Measurements from ENCODE around the gene DIAPH3. TPM values are rescaled to one million over a fixed set of nuclear protein-coding genes. Genes with fewer than 3 reads are reported as not detected.

DIAPH3 gene
- total RNA-seq, 1 donor from 2014 or later = 1.0 TPM

- DNase-seq (ENCODE audit: low spot score) = no peak
These were observed 298.3 kb downstream of the DIAPH3 start for GRCh38 chr13:59865398-59865797.

- no peak for DNase-seq (ENCODE audit: low spot score)
These were observed 300.1 kb downstream of the DIAPH3 start for GRCh38 chr13:59863621-59864020.

GRCh38 chr13:59861676-59862075 lies 302.1 kb downstream of the DIAPH3 start:
- DNase-seq (ENCODE audit: low spot score) = no peak

GRCh38 chr13:59856281-59856810 lies 307.4 kb downstream of the DIAPH3 start:
- no peak for DNase-seq (ENCODE audit: low spot score)

GRCh38 chr13:59846845-59847620 lies 316.7 kb downstream of the DIAPH3 start:
- DNase-seq (ENCODE audit: low spot score) = no peak

- no peak for DNase-seq (ENCODE audit: low spot score)
These were observed 320.7 kb downstream of the DIAPH3 start for GRCh38 chr13:59843040-59843439.

GRCh38 chr13:59842507-59842906 lies 321.2 kb downstream of the DIAPH3 start:
- no peak for DNase-seq (ENCODE audit: low spot score)

- no peak for DNase-seq (ENCODE audit: low spot score)
These were observed 324.5 kb downstream of the DIAPH3 start for GRCh38 chr13:59839186-59839585.

GRCh38 chr13:59837101-59837500 lies 326.6 kb downstream of the DIAPH3 start:
- DNase-seq (ENCODE audit: low spot score) = no peak

- DNase-seq (ENCODE audit: low spot score) = no peak
These were observed 328.2 kb downstream of the DIAPH3 start for GRCh38 chr13:59835569-59835968.

- no peak for DNase-seq (ENCODE audit: low spot score)
These were observed 328.9 kb downstream of the DIAPH3 start for GRCh38 chr13:59834801-59835200.

- no peak for DNase-seq (ENCODE audit: low spot score)
These were observed 334.0 kb downstream of the DIAPH3 start for GRCh38 chr13:59829690-59830089.

GRCh38 chr13:59823486-59823885 lies 340.2 kb downstream of the DIAPH3 start:
- no peak for DNase-seq (ENCODE audit: low spot score)

GRCh38 chr13:59809564-59809963 lies 354.2 kb downstream of the DIAPH3 start:
- DNase-seq (ENCODE audit: low spot score) = no peak

GRCh38 chr13:59806801-59807200 lies 356.9 kb downstream of the DIAPH3 start:
- DNase-seq (ENCODE audit: low spot score) = no peak

- no peak for DNase-seq (ENCODE audit: low spot score)
These were observed 362.4 kb downstream of the DIAPH3 start for GRCh38 chr13:59801107-59801880.

GRCh38 chr13:59793107-59793506 lies 370.6 kb downstream of the DIAPH3 start:
- DNase-seq (ENCODE audit: low spot score) = no peak

GRCh38 chr13:59790626-59791025 lies 373.1 kb downstream of the DIAPH3 start:
- DNase-seq (ENCODE audit: low spot score) = no peak

- no peak for DNase-seq (ENCODE audit: low spot score)
These were observed 374.2 kb downstream of the DIAPH3 start for GRCh38 chr13:59789558-59789957.

- no peak for DNase-seq (ENCODE audit: low spot score)
These were observed 376.0 kb downstream of the DIAPH3 start for GRCh38 chr13:59787679-59788078.

- no peak for DNase-seq (ENCODE audit: low spot score)
These were observed 381.0 kb downstream of the DIAPH3 start for GRCh38 chr13:59782696-59783095.

GRCh38 chr13:59780058-59780457 lies 383.7 kb downstream of the DIAPH3 start:
- DNase-seq (ENCODE audit: low spot score) = no peak
